Calu3 (cell line): Measurements from ENCODE around the gene CXXC5. TPM values are rescaled to one million over a fixed set of nuclear protein-coding genes. Genes with fewer than 3 reads are reported as not detected.

Experiments used
- BruUV-seq: library from RNA; stranded (reverse); fragments of 400-500 nt; replicated peaks from 2 replicates; lab custom pipeline; 2021; lab: Mats Ljungman, UMichigan
- CTCF ChIA-PET: fragments of 300-600 bp; sonication (Branson Sonifier 250); formaldehyde crosslinking; loops from one replicate; lab custom pipeline; 2022; ENCODE audit warnings: antibody characterized with exemption; lab: Charles Lee
- DNase-seq: peaks from one replicate; pipeline ENCODE4 v3.0.0; 2022
- H3K27ac Mint-ChIP-seq: one replicate; pipeline ENCODE4 v1.8.0; 2022; ENCODE audit warnings: mixed read lengths; ENCODE audit not compliant: unreplicated experiment
- H3K27me3 Mint-ChIP-seq: one replicate; pipeline ENCODE4 v1.8.0; 2022; ENCODE audit warnings: mixed read lengths; ENCODE audit not compliant: unreplicated experiment
- H3K36me3 Mint-ChIP-seq: one replicate; pipeline ENCODE4 v1.8.0; 2022; ENCODE audit warnings: mild to moderate bottlenecking, moderate library complexity, mixed read lengths; ENCODE audit not compliant: insufficient read depth, unreplicated experiment
- H3K4me1 Mint-ChIP-seq: one replicate; pipeline ENCODE4 v1.8.0; 2022; ENCODE audit warnings: mild to moderate bottlenecking, low read depth, mixed read lengths; ENCODE audit not compliant: unreplicated experiment
- H3K4me3 Mint-ChIP-seq: one replicate; pipeline ENCODE4 v1.8.0; 2022; ENCODE audit warnings: mild to moderate bottlenecking, low read depth, moderate library complexity, mixed read lengths; ENCODE audit not compliant: unreplicated experiment
- H3K9me3 Mint-ChIP-seq: one replicate; pipeline ENCODE4 v1.8.0; 2022; ENCODE audit warnings: low read depth, mixed read lengths; ENCODE audit not compliant: unreplicated experiment
- intact Hi-C: fragments of 100-400 bp; cut with micrococcal nuclease; formaldehyde crosslinking; loops from one replicate; pipeline ENCODE4 v1.10.0; 2022; ENCODE audit not compliant: unreplicated experiment
- total RNA-seq: library from RNA; stranded (reverse); gene quantifications from 2 replicates; pipeline ENCODE4 v1.2.3, GENCODE V29; 2022
- TF ChIP-seq, protein P1 (sequence below): fragments of 200-600 bp; IDR thresholded peaks from one replicate; pipeline ENCODE4 v1.8.0; 2022; ENCODE audit warnings: antibody characterized with exemption; ENCODE audit not compliant: unreplicated experiment

CXXC5 gene
- total RNA-seq, 1 experiment from 2014 or later, result 69.1 TPM

DNA sequence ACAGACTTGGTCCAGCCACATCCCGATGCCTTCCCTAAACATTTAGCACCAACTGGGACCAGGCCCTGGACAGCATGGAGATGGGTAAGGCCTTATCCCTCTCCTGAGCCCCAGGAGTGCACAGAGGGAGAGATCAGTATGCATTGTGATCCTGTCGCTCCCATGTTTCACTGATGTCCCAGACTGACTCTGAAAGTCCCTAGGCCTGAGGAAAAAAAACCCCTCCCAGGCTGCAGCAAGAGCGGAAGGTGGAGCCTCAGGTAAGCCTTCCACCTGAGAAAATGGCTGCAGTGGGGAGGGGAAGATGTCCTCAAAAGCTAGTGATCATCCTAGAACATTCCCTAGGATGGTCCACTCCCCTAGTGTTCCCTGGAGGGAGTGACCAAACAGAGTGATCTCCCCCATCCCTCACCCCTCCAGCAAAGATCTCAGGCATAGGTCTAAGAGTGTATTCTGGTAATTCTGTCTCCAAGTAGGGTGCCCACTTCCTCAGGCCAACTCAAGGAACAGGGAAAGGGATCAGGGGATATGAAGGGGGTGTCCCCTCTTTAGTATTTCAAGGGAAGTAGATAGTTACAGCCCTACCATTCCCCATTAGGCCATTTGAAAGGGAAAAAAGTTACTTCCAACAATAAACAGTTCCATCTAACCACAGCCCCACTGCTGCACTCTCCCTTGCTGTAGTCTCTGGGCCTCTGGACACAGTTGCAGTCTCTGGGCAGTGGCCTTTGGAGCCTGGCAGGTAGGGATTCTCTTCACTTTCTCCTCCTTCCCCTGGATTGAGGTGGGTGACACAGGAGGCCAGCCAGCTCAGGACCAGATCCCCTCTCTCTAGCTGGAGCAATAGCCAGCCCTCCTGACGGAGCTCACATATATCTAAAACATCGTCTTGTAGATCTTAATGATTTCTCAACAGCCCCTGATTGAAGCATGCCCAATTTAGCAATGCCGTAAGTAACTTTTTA is 6.8 kb upstream of the CXXC5 start:
- no peak for DNase-seq
- intact Hi-C loops, result no loop called here
- H3K36me3 Mint-ChIP-seq, result peaks cover 51% of the 10 kb centered on the region

DNA sequence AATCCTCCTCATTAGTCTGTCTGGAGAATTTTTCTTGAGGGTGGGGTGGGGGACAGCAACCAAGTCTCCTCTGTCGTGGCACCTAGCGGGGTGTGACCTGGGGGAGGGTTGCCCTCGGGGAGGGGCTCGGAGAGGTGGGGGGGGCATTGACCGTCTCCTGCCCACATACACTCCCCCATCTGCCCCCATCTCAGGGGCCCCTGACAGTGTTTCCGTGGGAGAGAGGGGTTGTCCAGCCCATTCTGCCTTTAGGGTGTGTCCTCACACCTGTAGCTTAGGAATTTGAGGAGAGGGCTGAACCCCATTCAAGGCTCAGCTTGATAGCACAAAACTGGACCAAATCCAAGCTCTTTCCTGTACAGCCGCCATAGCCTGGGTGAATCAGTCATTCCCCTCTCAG is 5.9 kb upstream of the CXXC5 start:
- BruUV-seq, result no TSS peak
- Mint-ChIP-seq H3K4me3 (peak overlapping the region; percentile 39), H3K36me3 (peaks cover 46% of the 10 kb centered on the region), H3K9me3 (no peaks in the 10 kb centered on the region), H3K27ac (no peak overlapping the region), H3K27me3 (no peaks in the 10 kb centered on the region), H3K4me1 (peaks cover 95% of the 10 kb centered on the region)
- CTCF ChIA-PET, result interaction anchor here (0.7 to 1.5 kb wide), 4 partner anchors 10 to 123 kb away, joined by 3 to 6 read pairs (median 4); no protein-coding TSS in a partner anchor
- intact Hi-C loops, result no loop called here
- DNase-seq, result no peak
- TF ChIP-seq, protein P1, sequence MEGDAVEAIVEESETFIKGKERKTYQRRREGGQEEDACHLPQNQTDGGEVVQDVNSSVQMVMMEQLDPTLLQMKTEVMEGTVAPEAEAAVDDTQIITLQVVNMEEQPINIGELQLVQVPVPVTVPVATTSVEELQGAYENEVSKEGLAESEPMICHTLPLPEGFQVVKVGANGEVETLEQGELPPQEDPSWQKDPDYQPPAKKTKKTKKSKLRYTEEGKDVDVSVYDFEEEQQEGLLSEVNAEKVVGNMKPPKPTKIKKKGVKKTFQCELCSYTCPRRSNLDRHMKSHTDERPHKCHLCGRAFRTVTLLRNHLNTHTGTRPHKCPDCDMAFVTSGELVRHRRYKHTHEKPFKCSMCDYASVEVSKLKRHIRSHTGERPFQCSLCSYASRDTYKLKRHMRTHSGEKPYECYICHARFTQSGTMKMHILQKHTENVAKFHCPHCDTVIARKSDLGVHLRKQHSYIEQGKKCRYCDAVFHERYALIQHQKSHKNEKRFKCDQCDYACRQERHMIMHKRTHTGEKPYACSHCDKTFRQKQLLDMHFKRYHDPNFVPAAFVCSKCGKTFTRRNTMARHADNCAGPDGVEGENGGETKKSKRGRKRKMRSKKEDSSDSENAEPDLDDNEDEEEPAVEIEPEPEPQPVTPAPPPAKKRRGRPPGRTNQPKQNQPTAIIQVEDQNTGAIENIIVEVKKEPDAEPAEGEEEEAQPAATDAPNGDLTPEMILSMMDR, result no peak

More for the DNA sequence above, 6.8 kb upstream of the CXXC5 start:
- Mint-ChIP-seq H3K9me3 (no peaks in the 10 kb centered on the region), H3K4me1 (peaks cover 95% of the 10 kb centered on the region), H3K27me3 (no peaks in the 10 kb centered on the region), H3K27ac (no peak overlapping the region), H3K4me3 (no peak overlapping the region)
- CTCF ChIA-PET, result interaction anchor here (0.6 to 1.5 kb wide), 3 partner anchors 9 to 1040 kb away, joined by 3 to 6 read pairs (median 5); no protein-coding TSS in a partner anchor
- TF ChIP-seq, protein P1, result no peak
- no TSS peak for BruUV-seq

DNA sequence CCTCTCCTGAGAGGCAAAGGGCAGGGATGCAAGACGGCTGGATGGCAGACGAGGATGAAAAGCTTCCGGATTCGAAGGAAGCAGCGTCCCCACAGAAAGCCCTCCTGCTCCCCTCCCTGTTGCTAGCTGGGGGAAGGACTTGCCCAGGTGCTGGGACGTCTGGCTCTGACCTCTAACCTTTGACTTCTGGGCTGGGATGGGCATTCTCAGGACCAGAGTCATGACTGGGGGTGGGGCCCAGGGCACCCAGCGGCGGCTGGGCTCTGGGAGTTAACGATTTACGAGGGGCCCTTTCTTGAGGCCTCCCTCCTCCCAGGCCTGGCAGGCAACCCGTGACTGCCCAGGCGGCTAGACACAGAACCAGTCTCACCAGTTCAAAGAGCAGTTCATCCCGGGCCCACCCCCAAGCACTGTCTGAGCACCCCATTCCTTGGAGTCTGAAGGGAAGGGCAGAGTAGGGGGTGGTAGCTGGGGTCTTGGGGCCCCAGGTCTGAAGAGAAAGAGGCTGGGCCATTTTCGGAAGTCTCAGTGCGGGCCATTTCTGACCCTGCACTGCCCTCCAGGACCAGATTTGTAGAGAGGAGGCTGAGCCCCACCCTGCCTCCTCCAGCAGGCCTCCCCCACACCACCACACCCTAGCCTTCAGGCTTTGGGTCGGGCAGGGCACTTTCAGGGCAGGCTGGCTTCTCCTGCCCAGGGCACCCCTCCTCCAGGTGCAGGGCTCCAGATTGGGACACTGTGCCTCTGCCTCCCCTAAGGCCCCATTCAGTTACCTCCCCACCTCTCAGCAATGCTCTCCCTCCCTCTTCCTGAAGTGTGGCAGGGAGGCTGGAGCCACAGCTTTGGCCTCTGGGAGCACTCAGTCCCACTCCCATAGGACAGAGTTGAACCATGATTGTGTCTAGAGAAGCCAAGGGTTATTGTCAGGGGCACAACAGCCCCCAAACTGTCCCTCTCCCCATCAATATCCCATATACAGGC is 5.0 kb upstream of the CXXC5 start:
- BruUV-seq, result no TSS peak
- peak; percentile 92 for DNase-seq
- CTCF ChIA-PET, result interaction anchor here (0.9 to 1.5 kb wide), 3 partner anchors 9 to 122 kb away, joined by 3 to 6 read pairs (median 3); no protein-coding TSS in a partner anchor
- no peaks in the 10 kb centered on the region for H3K9me3 Mint-ChIP-seq
- H3K27ac Mint-ChIP-seq, result peak overlapping the region; percentile 89
- intact Hi-C loops, result no loop called here
- peak overlapping the region; percentile 39 for H3K4me3 Mint-ChIP-seq
- peaks cover 43% of the 10 kb centered on the region for H3K36me3 Mint-ChIP-seq
- no peaks in the 10 kb centered on the region for H3K27me3 Mint-ChIP-seq
- TF ChIP-seq, protein P1, result no peak
- H3K4me1 Mint-ChIP-seq, result peaks cover 95% of the 10 kb centered on the region

DNA sequence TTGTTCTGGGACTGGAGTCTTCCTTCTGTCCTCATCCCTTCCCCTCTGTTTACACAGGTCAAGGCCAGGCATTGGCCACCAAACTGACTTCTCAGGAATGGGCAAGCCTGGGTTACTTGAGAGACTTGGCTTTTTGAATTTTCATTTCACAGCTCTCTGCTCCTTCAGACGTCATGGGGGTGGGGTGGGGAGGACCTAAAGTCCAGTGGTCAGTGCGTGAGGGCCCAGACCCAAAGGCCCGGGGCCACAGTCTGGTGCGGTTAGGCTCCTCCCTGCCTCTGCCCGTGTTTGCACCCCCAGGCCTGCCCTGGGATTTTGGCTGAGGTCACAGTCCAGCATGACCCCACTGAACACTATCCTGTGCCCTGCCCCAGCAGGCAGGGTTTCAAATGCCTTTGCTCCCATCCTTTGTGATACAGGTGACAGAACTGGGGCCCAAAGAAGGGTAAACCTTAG is 4.1 kb upstream of the CXXC5 start:
- H3K9me3 Mint-ChIP-seq, result no peaks in the 10 kb centered on the region
- TF ChIP-seq, protein P1, result no peak
- peaks cover 42% of the 10 kb centered on the region for H3K36me3 Mint-ChIP-seq
- peak overlapping the region; percentile 39 for H3K4me3 Mint-ChIP-seq
- no peaks in the 10 kb centered on the region for H3K27me3 Mint-ChIP-seq
- CTCF ChIA-PET, result no interaction called here
- intact Hi-C loops, result no loop called here
- peak overlapping the region; percentile 89 for H3K27ac Mint-ChIP-seq
- BruUV-seq, result no TSS peak
- H3K4me1 Mint-ChIP-seq, result peaks cover 86% of the 10 kb centered on the region
- DNase-seq, result peak; percentile 2
